Stimulated activated naive CD8-positive, alpha-beta T cell treated with anti-CD3 and anti-CD28 coated beads, Interleukin-15, Interleukin-2, amounts not matched to agents 100 U/mL and 50 U/mL, for 24 hours (primary cell): ENCODE results near the gene HUS1B.
"Not testable (repeated sequence)": the region's sequence is repeated elsewhere in the genome, so short reads cannot be mapped to it uniquely, and the experiment has no call there.

Source experiments
- ATAC-seq: fragments of 150-1000 bp; cut with Tn5 transposase; one replicate; pipeline ENCODE4 v1.10.0; 2021
- DNase-seq: peaks from one replicate; pipeline ENCODE4 v3.0.0; 2021

HUS1B gene

DNA sequence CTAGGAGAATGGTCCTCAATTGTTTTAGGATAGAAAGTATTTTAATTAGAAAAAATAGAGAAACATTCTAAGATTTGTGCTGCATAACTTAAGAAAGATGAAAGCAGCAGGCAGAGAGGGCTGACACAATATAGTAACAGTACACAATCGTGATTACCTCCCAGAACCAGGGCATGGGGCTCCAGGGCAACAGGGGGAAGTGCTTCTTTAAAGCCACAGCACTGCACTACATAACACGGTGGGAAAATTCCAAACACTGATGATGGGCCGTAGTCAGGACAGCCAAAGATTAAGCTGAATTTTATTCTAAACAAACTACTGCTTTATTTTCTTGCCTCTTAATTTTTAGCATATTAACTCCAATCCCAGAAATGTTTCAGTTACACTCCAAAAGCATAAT lies 21.6 kb upstream of the HUS1B start:
- no peak for DNase-seq

DNA sequence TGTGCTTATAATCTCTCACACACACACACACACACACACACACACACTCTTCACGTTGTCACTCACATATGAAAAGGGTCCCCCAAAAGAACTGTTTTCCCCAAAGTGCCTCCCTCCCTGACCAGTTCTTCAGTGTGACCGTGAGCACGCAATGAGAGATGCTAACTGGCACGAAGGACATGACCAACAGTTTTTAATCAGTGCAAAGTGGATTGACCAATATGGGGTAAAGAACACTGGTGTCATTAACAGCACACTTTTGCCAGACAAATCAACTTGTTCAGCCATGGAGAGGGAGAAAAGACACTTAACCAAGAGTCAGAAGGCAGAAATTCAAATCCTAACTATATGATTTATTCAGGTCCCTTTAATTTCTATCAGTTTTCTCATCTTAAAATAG lies 21.0 kb upstream of the HUS1B start:
- ATAC-seq (no peak), DNase-seq (no peak)

More for the DNA sequence above, 21.6 kb upstream of the HUS1B start:
- ATAC-seq = no peak

DNA sequence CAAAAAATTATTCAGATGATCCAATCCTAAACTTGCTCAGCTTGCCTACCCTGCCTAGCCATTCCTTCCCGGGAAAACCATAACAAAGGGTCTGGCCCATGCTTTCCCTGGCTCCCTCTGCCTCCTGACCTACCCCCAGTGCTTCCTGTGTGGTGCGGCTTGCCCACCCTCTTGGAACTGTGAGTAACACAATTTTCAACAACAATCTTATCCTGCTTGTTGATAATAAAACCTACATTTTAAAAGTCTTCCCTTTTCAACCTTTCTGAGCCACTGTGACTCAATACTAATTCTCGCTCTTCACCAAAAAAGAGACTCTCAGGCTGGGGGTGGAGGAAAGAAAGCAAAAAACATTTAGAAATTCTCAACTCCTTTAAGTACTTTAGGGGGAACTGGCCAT lies 18.1 kb upstream of the HUS1B start:
- DNase-seq (no peak), ATAC-seq (peak; percentile 6)

DNA sequence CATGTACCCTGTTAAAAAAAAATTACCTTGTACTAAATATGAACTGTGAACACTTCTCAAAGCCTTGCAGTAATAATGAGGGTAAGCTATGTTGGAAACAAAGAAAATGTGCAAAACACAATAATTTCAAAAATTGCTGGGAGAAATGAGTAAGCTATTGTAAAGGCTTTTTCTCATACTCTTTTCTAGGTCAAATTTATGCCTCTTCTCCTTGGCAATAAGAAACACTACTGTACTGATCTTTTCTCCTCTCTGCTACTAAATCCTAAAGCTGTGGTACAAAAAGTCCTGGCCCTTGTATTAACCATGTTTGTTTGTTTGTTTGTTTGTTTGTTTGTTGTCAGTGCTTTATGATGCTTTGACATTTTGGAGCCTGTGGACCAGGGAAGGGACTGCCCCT lies 17.5 kb upstream of the HUS1B start:
- DNase-seq (no peak), ATAC-seq (no peak)

DNA sequence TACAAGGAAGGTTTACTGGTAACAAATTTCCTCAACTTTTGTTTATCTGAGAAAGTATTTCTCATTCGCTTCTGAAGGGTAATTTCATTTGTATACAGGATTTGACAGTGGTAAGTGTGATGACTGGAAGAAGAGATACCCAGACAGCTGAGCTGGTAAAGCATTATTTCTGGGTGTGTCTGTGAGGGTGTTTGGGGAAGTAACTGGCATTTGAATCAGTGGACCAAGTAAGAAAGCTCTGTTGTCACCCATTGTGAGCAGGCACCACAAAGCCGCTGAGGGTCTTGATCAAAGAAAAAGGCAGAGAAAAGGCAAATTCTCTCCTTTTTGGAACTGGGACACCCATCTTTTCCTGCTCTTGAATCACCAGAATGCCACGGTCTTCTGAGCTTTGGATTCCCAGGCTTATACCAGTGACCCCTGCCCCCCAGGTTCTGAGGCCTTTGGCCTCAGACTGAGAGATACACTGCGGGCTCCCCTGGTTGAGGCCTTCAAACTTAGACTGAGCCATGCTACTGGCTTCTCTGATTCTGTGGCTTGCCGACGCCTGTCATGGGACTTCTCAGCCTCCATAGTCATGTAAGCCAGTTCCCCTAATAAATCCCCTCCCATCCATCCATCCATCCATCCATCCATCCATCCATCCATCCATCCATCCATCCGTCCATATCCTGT lies 10.5 kb upstream of the HUS1B start:
- DNase-seq (no peak), ATAC-seq (no peak)

DNA sequence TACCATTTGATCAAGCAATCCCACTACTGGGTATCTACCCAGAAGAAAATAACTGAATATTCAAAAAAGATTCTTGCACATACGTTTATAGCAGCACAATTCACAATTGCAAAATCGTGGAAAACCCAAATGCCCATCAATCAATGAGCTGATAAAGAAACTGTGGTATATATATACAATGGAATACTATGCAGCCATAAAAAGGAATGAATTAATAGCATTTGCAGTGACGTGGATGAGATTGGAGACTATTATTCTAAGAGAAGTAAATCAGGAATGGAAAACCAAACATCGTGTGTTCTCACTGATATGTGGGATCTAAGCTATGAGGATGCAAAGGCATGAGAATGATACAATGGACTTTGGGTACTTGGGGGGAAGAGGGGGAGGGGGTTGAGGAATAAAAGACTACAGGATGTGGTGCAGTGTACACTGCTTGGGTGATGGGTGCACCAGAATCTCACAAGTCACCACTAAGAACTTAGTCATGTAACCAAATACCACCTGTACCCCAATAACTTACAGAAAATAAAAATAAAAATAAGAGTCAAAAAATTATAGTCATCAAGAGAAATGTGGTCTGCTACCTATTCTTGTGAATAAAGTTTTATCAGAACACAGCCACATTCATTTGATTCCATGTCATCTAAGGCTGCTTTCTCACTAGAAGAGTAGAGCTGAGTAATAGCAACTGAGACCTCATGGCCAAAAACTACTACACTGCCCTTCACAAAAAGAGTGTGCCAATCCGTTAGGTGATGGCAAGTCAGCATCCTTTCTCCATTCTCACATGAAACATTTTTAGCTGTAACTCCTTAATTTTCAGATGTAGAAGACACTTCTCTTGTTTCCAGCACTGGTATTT lies 8.7 kb upstream of the HUS1B start:
- DNase-seq (no peak), ATAC-seq (no peak)

DNA sequence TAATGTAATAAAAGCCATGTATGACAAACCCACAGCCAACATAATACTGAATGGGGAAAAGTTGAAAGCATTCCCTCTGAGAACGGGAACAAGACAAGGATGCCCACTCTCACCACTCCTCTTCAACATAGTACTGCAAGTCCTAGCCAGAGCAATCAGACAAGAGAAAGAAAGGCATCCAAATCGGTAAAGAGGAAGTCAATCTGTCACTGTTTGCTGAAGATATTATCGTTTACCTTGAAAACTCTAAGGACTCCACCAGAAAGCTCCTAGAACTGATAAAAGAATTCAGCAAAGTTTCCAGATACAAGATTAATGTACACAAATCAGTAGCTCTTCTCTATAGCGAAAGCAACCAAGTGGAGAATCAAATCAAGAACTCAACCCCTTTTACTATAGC lies 6.9 kb upstream of the HUS1B start:
- not testable (repeated sequence) for DNase-seq, ATAC-seq

DNA sequence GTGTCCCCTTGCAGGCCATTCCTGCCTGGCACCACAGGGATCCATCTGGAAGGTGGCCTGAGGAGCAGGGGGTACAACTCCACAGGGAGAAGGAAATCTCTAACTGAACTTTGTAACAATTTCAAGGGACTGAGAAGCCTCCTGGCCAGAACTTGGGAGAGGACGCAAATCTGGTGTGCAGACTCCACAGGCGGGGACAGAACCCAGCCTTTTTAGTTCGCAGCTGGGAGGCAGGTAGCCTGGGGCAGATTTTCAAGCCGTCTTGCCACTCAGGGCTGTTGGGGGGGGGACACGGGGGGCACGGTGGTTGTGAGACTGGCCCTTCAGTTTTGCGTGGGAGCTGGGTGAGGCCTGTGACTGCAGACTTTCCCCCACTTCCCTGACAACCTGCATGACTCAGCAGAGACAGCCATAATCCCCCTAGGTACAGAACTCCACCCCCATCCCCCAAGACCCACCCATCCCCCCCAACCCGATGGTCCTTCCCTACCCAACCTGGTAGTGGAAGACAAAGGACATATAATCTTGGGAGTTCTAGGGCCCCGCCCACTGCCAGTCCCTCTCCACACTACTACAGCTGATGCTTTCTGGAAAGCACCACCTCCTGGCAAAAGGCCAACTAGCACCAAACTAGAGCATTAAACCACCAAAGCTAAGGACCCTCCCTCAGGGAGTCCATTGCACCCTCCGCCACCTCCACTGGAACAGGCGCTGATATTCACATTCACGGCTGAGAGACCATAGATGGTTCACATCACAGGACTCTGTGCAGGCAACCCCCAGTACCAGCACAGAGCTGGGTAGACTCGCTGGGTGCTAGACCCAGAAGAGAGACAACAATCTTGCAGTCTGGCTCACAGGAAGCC lies 3.0 kb upstream of the HUS1B start:
- ATAC-seq (peak; percentile 14), DNase-seq (peak; percentile 20)

DNA sequence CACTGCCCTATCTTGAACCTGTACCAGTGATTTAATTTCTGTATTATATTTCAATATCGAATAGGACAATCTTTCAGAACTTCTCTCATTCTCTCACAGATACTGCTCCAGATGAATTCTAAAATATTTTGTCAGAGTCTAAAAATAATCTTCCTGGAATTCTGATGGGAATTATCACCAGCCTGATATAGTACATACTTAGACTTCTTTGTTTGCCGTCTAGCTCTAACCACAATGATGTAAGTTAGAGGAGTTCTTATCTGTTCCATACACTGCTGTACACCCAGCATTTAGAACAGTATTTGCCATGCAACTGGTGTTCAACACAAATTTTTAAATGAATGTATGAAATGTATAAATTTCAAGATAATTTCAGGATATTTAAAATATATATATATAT lies 1.3 kb upstream of the HUS1B start:
- no peak for ATAC-seq
- no peak for DNase-seq

DNA sequence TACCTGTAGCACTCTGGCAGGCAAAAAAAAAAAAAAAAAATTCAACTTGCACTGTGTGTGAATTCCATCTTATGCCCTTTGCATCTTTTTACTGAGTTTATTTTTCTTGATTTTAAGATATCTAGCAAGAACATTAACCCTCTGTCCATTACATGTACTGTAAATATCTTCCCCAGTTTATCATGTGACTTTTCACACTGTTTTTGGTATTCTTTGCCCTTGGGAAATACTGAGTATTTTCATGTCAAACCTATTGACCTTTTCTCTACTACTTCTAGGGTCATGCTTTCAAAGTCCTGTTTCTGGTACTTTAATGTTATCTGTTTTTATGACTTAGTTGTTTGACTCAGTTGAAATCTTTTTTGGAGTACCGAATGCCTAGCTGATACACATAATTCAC lies 843 bp upstream of the HUS1B start:
- ATAC-seq = no peak

DNA sequence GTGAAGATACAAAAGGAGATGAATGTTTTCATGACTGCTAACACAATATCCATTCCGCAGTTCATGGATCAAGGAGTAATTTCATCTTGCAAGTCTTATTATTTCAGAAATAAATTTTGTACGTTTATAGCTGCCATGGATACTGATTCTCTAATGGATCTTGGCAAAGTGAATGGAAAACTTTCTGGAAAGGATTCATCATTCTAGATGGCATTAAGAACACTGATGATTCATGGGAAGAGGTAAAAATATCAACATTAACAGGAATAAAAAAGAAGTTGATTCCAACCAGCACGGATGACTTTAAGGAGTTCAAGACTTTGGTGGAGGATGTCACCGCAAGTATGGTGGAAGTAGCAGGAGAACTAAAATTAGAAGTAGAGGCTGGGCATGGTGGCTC lies 2.8 kb downstream of the HUS1B start:
- ATAC-seq (no peak), DNase-seq (no peak)

More for the DNA sequence above, 843 bp upstream of the HUS1B start:
- no peak for DNase-seq

DNA sequence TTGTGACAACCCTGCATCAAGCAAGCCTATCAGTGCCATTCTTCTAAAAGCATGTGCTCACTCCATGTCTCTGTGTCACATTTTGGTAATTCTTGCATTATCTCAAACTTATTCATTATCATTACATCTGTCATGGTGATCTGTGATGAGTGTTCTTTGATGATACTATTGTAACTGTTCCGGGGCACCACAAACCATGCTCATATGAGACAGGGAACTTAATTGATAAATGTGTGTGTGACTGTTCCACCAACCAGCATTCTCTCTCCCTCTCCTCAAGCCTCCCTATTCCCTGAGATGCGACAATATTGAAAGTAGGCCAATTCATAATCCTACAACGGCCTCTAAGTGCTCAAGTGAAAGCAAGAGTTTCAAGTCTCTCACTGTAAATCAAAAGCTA lies 4.0 kb downstream of the HUS1B start:
- DNase-seq (no peak), ATAC-seq (no peak)

DNA sequence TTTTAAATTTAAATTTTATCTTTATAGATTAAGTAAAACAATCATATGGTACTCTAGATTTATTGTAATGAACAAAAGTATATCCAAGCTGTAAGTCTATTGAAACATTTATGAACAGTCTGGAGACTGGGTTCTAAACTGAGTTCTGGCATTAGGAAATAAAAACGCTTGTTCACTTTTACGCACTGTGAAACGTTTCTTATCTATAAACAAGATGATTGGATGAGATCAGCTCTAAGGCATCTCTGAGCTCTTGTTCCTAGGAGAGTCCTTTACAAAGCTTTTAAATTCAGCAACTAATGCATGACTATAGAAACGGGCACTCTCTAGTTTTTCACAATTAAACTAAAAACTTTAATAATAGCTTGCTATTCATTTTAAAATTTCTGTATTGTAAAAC lies 6.8 kb downstream of the HUS1B start:
- ATAC-seq = no peak
- no peak for DNase-seq

DNA sequence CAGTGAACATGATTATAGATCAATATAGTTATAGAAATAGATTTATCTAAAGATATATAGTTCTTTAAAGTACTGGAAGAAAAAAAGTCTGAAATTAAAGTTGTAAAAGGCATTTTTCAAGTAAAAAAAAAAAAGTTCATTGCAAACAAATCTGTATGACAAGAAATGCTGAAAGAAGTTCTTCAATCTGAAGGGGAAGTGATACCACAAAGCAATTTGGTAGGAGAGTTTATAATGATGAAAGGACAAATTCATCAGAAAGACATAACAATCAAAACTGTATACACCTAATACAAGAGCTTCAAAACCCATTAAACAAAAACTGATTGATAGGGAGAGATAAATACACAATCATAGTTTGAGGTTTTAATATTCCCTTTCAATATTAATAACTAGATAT lies 14.1 kb downstream of the HUS1B start:
- no peak for ATAC-seq
- DNase-seq = no peak

DNA sequence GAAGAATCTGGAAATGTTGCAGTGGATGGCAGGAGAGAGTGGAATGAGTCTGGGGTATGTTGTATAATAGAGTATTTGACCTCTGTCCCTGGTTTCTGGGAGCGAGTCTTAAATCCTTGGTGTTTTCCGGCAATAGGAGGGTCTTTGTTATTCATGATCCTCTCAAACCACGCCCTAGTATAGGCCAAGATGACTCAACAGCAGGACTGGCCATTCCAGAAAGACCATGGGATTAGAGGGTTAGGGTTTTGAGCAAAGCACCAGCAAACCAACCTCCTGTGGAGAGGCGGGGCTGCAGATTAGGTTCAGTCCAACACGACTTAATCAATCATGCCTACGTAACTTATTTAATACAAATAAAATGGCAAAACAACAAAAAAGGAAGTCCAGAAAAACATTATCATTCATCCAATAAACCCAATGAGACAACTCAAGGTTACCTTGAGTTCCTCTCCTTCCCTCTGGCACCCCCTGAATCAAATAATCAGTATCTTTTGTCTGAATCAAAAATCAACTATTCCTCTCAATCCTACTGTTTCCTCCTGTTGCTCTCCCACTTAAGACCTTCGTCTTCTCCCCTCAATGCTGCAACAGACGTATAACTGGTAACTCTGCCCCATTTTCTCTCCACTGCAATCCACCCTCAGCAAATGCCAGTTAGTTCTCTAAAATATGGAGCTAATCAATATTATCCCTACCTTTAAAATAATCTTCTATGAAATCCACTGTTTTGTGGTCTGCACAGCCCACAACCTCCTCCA lies 15.5 kb downstream of the HUS1B start:
- DNase-seq = no peak
- no peak for ATAC-seq

DNA sequence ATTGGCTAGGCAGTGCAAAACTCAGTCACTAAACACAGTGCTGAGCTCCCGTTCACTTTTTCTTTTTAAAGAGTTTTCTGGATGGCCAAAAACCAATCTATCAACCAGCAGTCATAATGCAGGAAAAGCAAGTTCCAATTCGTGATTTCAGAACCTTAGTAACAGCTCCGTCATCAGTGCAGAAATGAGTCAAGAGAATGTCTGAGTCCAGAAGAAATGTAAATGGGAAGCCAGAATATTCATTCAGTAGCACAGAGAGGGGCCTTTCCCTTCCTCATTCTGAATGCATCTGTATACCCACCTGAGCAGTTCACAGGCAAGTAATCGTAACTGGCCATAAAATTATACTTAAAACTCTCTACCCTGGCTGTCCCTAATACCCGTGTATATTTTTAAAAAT lies 20.4 kb downstream of the HUS1B start:
- DNase-seq = no peak
- ATAC-seq = peak; percentile 73

DNA sequence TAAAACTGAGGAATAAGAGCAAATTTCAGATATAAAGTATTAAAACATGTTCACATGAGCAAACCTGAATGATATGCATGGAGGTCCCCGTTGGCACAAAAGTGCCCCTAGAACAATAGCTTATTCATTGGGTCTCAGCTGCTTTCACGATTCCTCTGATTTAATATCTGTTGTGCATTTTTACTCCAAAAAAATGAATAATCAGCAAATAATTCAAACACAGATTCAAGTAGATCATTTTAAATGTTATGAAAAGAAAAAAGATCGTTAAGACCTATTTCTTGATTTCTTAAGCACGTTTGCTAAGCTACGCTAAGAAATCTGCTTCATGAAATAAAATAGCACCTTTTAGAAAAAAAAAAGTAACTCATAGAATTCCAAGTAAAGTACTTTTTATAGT lies 21.7 kb downstream of the HUS1B start:
- DNase-seq (no peak), ATAC-seq (no peak)

DNA sequence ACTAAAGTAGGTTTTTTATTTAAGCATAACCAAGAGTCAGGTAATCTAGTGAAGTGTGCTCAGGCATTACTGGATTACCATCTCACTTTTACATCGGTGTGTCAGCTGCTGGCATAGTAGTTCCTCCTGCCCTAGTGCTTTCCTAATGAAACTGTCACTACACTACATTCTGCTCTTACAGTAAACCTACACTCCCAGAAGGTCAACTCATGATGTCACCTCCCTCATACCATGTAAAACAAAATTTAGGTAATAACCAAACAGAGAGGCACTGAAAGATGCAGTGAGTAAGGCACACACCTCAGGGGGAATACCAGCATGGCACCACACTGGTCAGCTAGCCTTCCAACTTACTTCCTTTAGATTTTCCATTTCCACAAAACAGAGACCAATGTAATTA lies 23.3 kb downstream of the HUS1B start:
- peak; percentile 49 for ATAC-seq
- DNase-seq = no peak

DNA sequence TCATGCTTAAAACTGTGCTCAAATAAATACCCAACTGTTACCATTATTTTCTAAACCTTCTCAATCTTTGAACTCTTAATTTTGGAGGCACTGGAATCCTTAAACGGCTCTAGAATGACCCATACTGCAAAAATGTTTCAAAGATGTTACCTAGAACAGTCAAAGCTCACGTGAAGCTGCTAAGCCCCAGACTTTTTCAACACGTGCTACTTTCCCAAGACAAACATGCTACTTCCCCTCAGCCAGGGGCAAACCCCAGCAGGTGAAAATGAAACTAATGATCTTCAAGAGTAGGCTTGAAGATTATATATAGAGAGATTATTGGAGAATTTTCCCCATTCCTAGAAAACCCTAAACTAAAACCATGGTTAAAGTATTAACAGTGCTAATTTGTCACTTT lies 28.1 kb downstream of the HUS1B start:
- ATAC-seq (no peak), DNase-seq (no peak)

DNA sequence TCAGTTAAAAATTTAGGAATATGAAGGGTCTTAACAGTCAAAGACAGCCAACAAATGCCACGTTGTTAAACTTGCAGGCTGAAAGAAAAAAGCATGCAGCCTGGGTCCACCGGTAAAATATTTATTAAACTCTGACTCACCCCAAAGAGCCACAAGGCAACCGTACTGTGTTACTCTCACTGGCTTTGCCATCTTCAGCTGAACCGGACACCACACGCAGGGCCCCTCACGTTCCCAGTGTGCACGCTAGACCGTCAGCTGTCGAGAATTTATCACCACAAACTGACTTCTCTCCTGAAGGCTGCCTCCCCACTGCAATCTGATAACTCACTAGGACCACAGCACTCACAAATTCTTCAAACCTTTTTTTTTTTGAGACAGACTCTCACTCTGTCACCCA lies 30.7 kb downstream of the HUS1B start:
- ATAC-seq = no peak
- DNase-seq = no peak

DNA sequence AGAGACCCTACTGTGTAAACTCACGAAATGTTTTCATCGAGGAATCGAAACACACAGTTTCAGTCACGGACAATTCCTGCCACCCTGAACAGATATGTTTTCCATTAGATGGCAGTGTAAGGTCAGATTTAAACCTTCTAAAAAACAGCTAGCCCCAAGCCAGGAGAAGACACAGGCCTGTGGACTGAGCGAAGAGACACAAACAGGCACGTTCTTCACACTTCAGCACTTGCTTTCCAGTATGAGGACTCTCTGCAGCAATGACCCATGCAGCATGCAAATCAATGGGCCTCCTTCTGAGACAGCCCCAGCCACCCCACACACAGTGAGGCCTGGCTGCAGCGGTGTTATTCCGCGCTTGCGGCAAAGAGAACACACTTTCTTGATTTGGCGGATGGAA lies 31.9 kb downstream of the HUS1B start:
- DNase-seq = no peak
- peak; percentile 23 for ATAC-seq

DNA sequence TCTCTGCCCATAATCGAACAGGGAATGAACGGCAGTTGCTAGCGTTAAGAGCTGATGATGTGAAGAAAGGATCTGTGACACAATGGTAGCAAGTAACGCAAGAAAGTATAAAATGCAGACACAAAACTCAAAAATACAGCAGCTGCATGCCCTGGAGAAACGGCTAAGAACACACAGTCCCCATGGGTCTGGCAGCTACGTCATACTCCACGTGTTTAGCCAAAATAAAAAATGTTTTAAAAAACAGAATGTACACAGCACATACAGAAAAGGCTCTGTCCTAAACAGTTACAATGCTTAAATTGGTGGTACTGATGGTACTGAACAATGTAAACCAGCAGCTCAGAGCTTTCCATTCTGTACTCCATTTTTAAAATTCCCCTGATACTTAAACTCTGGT lies 34.4 kb downstream of the HUS1B start:
- ATAC-seq = no peak
- no peak for DNase-seq
